Ectodermal cell (in vitro differentiated cells): ENCODE measurements around the gene IBA57.

Experiments
- H3K27ac ChIP-seq: 2 replicates; pipeline ENCODE4 v1.7.0; 2013; ENCODE audit warnings: mild to moderate bottlenecking, low read depth, low read length; ENCODE audit not compliant: insufficient read depth, poor library complexity, severe bottlenecking
- H3K27me3 ChIP-seq: 2 replicates; pipeline ENCODE4 v1.7.0; 2013; ENCODE audit warnings: mild to moderate bottlenecking, low read length; ENCODE audit not compliant: insufficient read depth, control insufficient read depth, poor library complexity, severe bottlenecking
- H3K36me3 ChIP-seq: one replicate; pipeline ENCODE4 v1.7.0; 2013; ENCODE audit warnings: low read length; ENCODE audit not compliant: control insufficient read depth, insufficient read depth
- H3K4me1 ChIP-seq: one replicate; pipeline ENCODE4 v1.7.0; 2013; ENCODE audit warnings: low read length; ENCODE audit not compliant: control insufficient read depth, insufficient read depth
- H3K4me3 ChIP-seq: 2 replicates; pipeline ENCODE4 v1.7.0; 2013; ENCODE audit warnings: low read depth, low read length, control low read depth; ENCODE audit not compliant: insufficient read depth
- H3K9me3 ChIP-seq: 2 replicates; pipeline ENCODE4 v1.7.0; 2013; ENCODE audit warnings: mild to moderate bottlenecking, low read length, moderate library complexity; ENCODE audit not compliant: control insufficient read depth
- WGBS, 2 experiments: methylation state at CpG; one replicate each; pipeline ENCODE4 v1.1.7; 2013; ENCODE audit warnings: missing lambda C conversion rate in 2 of 2; 5-methylcytosine and 5-hydroxymethylcytosine counted together

The IBA57 gene

GRCh38 chr1:228136901-228137300 is 28.7 kb upstream of the IBA57 start:
- H3K9me3 ChIP-seq = no peaks in the 10 kb centered on the region
- H3K36me3 ChIP-seq = no peaks in the 10 kb centered on the region
- 59 to 75% methylated on average over 1 of the region's 1 CpG for WGBS, 2 experiments
- peaks cover 7% of the 10 kb centered on the region for H3K4me1 ChIP-seq
- no peak overlapping the region for H3K4me3 ChIP-seq
- H3K27me3 ChIP-seq = peaks cover 59% of the 10 kb centered on the region
- H3K27ac ChIP-seq = no peak overlapping the region

DNA sequence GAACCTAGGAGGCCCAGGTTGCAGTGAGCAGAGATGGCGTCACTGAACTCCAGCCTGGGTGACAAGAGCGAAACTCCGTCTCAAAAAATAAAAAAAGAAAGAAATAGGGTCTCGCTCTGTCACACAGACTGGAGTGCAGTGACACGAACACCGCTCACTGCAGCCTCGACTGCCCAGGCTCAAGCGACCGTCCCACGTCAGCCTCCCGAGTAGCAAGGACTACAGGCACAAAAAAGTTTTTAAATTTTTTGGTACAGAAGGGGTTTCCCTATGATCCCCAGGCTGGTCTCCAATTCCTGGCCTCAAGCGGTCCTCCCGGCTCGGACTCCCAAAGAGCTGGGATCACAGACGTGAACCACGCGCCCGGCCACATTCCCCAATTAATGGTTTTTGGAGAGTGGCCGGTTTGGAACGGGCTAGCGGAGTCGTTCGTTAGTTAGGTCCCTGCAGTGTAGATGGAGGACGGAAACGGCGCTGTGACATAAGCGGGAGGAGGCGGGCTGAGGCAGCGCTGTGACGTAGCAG is 26.1 kb upstream of the IBA57 start:
- Histone ChIP-seq H3K27ac (peak overlapping the region; percentile 60), H3K36me3 (no peaks in the 10 kb centered on the region), H3K9me3 (no peaks in the 10 kb centered on the region), H3K4me3 (peak overlapping the region; percentile 96), H3K4me1 (peaks cover 7% of the 10 kb centered on the region), H3K27me3 (peaks cover 44% of the 10 kb centered on the region)
- WGBS, 2 experiments = 26 to 27% methylated on average over 30 of the region's 30 CpGs

- Histone ChIP-seq H3K9me3 (no peaks in the 10 kb centered on the region), H3K36me3 (no peaks in the 10 kb centered on the region), H3K27ac (peak within 1 kb of the TSS; percentile 95), H3K4me3 (peak within 1 kb of the TSS; percentile 96), H3K4me1 (peaks cover 7% of the 10 kb centered on the region), H3K27me3 (peaks cover 37% of the 10 kb centered on the region)
- WGBS, 2 experiments = 0% methylated on average over 95 of the region's 95 CpGs
These were observed 25.5 kb upstream of the IBA57 start, which contains the start of gene GUK1 for GRCh38 chr1:228139931-228140723. Gene GUK1, plus strand, starts transcription at chr1:228140279. Its CDS starts 24 bp downstream, at chr1:228140303.

DNA sequence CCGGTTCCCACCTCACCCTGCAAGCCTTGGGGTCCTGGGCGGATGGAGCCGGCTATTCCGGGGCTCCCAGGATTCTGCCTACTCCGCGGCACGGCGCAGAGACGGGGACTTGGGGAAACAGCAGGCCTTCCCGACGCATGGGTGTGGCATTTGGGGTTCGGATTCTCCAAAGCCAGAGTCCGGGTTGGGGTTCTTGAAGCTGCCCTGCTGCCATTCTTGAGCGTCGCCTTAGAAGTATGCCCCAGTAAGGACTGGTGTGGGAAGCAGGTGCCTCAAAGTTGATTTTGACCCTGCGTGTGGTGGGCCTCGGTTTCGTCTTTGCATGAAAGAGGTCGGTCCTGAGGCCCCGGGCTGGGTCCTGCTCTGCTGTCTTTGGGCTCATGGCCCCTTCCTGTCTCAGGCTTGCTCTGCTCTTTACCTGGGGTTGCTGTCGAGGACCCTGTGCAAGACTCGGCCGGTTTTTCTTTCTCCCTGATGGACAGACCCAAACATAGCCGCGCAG is 24.8 kb upstream of the IBA57 start:
- 21 to 23% methylated on average over 25 of the region's 25 CpGs for WGBS, 2 experiments
- Histone ChIP-seq H3K4me3 (peak overlapping the region; percentile 96), H3K27ac (peak overlapping the region; percentile 95)

GRCh38 chr1:228141226-228142044 is 24.2 kb upstream of the IBA57 start:
- peaks cover 7% of the 10 kb centered on the region for H3K4me1 ChIP-seq
- peak overlapping the region; percentile 96 for H3K4me3 ChIP-seq
- no peaks in the 10 kb centered on the region for H3K9me3 ChIP-seq
- no peak overlapping the region for H3K27ac ChIP-seq
- H3K36me3 ChIP-seq = no peaks in the 10 kb centered on the region
- WGBS, 2 experiments = 86% methylated on average over 27 of the region's 27 CpGs
- H3K27me3 ChIP-seq = peaks cover 24% of the 10 kb centered on the region

More for the DNA sequence above, 24.8 kb upstream of the IBA57 start:
- Histone ChIP-seq H3K36me3 (no peaks in the 10 kb centered on the region), H3K4me1 (peaks cover 7% of the 10 kb centered on the region), H3K9me3 (no peaks in the 10 kb centered on the region), H3K27me3 (peaks cover 31% of the 10 kb centered on the region)

DNA sequence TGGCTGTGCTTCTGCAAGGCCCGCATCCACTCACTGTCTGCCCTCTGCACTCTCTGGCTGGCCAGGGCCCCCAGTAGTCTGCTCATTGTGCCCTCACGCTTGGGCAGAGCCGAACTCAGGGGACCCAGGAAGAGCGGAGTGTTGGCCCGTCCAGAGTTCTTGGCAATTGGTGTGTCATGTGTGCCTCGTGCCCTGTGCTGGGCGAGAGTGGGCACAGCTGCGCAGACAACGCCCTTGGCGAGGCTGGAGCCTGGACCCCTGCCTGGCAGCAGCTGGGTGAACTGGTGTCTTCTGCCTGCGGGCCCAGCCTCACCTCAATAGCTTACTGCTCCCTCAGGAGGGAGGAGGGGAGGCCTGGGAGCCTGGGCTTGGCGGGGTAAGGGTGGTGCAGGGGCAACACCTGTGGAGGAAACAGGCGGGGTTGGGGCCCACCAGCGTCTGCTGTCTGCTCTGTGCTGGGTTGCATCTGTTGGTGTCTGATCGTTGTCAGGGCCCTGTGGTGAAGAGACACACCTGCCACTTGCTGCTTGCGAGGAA is 23.4 kb upstream of the IBA57 start:
- Histone ChIP-seq H3K36me3 (no peaks in the 10 kb centered on the region), H3K9me3 (no peaks in the 10 kb centered on the region), H3K4me1 (peaks cover 7% of the 10 kb centered on the region), H3K27me3 (peaks cover 16% of the 10 kb centered on the region), H3K4me3 (no peak overlapping the region), H3K27ac (no peak overlapping the region)
- 95 to 98% methylated on average over 16 of the region's 16 CpGs for WGBS, 2 experiments

GRCh38 chr1:228142701-228143136 is 22.9 kb upstream of the IBA57 start:
- Histone ChIP-seq H3K27ac (no peak overlapping the region), H3K27me3 (peaks cover 12% of the 10 kb centered on the region), H3K36me3 (no peaks in the 10 kb centered on the region), H3K9me3 (no peaks in the 10 kb centered on the region), H3K4me3 (no peak overlapping the region), H3K4me1 (peaks cover 7% of the 10 kb centered on the region)
- 94 to 97% methylated on average over 11 of the region's 11 CpGs for WGBS, 2 experiments

DNA sequence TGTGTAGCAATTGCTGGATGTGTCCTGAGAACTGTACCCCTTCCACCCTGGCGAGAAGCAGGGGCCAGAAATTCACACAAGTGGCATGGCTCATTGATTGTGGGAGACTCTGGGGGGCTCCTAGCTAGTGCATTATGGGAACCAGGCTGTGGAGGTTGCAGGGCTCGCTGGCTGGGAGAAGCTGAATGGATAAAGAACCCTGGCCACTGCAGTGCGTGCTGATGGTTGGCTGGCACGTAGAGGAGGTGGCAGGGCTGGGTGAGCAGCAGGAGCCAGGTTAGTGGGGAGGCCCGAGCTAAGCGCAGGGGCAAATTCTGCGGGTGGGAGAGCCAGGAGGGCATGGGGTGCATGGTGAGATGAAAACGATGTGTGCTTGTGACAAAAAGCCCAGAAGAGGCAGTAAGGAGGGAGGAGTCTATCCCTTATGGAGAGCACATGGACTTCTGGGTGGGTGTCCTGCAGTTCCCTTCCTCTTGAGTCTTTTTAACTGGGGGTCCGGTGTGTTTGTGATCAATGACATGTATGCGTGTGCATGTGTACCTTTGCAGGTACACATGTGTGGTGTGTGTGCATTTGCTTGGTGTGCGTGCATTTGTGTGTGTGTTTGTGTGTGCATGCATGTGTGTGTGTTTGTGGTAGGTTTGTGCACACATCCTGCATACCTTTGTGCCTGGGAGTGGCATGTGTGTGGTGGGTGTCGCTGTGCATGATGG is 22.0 kb upstream of the IBA57 start:
- Histone ChIP-seq H3K36me3 (no peaks in the 10 kb centered on the region), H3K27me3 (peaks cover 2% of the 10 kb centered on the region), H3K27ac (no peak overlapping the region), H3K9me3 (no peaks in the 10 kb centered on the region), H3K4me1 (peaks cover 8% of the 10 kb centered on the region), H3K4me3 (no peak overlapping the region)
- 91 to 93% methylated on average over 12 of the region's 12 CpGs for WGBS, 2 experiments

DNA sequence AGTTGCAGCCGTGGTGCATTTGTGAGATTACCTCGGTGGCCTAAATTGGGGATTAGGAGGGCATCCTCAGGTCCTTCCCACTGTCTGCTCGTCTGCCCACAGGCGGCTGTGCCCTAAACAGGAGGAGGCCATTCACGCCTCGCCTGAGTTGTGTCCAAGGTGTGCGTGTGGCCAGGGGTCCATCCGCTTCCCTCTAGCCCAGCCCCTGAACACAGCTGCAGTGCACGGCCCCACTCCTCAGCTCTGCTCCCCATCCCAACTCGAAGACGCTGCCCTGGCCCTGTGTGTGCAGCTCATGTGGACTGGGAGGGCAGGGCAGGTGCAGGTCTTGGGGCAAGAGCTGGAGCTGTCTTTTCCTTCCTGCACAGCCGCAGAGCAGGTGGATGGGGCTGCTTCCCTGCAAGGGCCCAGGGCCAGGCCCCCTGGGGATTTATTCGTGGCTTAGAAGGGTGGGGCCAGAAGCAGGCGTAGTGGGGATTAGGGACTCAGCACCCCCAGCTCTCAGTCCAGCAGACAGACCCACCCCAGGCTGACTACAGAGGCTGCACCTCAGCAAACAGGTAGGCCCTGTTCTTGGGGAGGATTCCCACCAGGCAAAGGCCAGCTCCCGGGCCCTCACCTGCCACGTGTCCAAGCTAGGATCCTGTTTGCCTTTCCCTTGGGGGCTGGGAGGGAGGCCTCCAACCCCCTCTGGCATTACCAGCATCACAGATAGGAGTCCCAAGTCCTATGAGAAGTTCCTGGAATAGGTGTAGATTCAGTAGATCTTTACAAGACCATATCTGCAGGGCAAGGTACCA is 21.2 kb upstream of the IBA57 start:
- WGBS, 2 experiments = 88 to 90% methylated on average over 15 to 16 of the region's 16 CpGs
- Histone ChIP-seq H3K4me3 (no peak overlapping the region), H3K27ac (no peak overlapping the region), H3K4me1 (peaks cover 14% of the 10 kb centered on the region), H3K36me3 (no peaks in the 10 kb centered on the region), H3K9me3 (no peaks in the 10 kb centered on the region), H3K27me3 (no peaks in the 10 kb centered on the region)
